OCI-LY7 (cell line): ENCODE results near the gene TMEM156.

ENCODE experiments used
- EZH2phosphoT487 ChIP-seq: fragments of 200-600 bp; sonication (generic); IDR thresholded peaks from 2 replicates; pipeline ENCODE4 v1.6.1; 2018; ENCODE audit warnings: low read depth, borderline replicate concordance, mild to moderate bottlenecking, mixed run types, antibody characterized with exemption, low read length, moderate library complexity, mixed read lengths
- TF ChIP-seq, protein P1 (sequence below): fragments of 200-600 bp; sonication (generic); conservative IDR thresholded peaks from 2 replicates; pipeline ENCODE4 v1.5.1; 2014; ENCODE audit warnings: mild to moderate bottlenecking, antibody characterized with exemption, low read length, moderate library complexity, mixed read lengths

DNA sequence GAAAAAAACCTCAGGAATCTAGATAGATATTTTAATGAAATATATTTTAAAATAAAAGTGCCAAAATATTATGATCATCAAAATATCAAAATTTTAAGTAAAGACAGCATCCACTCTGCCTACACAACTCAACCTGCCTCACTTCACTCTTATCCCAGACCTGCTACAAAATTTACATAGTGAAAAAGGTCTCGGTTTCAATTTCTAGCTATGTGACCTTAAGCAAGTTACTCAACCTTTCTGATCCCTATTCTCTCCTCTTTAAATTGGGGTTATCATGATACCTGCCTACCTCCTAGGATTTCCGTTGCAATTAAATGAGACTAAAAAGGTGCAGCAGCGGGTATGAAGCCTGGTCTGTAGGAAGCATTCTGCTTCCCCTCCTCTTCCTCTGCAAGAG, 91.7 kb downstream of the TMEM156 start:
- TF ChIP-seq, protein P1, sequence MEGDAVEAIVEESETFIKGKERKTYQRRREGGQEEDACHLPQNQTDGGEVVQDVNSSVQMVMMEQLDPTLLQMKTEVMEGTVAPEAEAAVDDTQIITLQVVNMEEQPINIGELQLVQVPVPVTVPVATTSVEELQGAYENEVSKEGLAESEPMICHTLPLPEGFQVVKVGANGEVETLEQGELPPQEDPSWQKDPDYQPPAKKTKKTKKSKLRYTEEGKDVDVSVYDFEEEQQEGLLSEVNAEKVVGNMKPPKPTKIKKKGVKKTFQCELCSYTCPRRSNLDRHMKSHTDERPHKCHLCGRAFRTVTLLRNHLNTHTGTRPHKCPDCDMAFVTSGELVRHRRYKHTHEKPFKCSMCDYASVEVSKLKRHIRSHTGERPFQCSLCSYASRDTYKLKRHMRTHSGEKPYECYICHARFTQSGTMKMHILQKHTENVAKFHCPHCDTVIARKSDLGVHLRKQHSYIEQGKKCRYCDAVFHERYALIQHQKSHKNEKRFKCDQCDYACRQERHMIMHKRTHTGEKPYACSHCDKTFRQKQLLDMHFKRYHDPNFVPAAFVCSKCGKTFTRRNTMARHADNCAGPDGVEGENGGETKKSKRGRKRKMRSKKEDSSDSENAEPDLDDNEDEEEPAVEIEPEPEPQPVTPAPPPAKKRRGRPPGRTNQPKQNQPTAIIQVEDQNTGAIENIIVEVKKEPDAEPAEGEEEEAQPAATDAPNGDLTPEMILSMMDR: no peak
- TF ChIP-seq EZH2phosphoT487: no peak
